ENCODE results near the gene DECR2. TPM values are rescaled to one million over a fixed set of nuclear protein-coding genes. Genes with fewer than 3 reads are reported as not detected.

Gene DECR2
- total RNA-seq, 1 donor from 2014 or later, result 10.1 TPM

DNA sequence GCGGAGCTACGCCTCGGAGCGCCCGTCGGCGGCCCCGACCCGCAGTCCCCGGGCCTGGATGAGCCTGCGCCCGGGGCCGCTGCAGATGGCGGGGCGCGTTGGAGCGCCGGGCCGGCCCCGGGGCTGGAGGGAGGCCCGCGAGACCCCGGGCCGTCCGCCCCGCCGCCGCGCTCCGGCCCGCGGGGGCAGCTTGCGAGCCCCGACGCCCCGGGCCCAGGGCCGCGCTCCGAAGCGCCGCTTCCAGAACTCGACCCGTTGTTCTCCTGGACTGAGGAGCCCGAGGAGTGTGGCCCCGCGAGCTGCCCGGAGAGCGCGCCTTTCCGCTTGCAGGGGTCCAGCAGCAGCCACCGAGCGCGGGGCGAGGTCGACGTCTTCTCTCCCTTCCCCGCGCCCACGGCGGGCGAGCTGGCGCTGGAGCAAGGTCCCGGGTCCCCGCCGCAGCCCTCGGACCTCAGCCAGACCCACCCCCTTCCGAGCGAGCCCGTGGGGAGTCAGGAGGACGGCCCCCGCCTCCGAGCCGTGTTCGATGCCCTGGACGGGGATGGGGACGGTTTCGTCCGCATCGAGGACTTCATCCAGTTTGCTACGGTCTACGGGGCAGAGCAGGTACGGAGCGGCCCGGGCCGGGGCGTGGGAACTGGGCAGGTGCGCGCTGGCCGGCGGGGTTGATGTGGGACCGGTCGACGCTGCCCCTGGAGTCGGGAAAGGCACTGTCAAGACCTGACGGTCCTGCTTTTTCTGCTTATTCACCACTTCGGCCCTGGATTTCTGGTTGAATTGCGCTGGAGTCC, 24.6 kb downstream of the DECR2 start:
- intact Hi-C loops (cut with DNase I), result no loop called here
- Histone ChIP-seq H3K4me1 (peaks cover 36% of the 10 kb centered on the region), H3K27me3 (ENCODE audit: low read depth) (no peaks in the 10 kb centered on the region), H3K27ac (no peak overlapping the region), H3K4me3 (peak overlapping the region; percentile 78), H3K9me3 (no peaks in the 10 kb centered on the region), H3K36me3 (no peaks in the 10 kb centered on the region)
- ATAC-seq, result no peak
- DNase-seq, result no peak
- TF ChIP-seq, protein P1, sequence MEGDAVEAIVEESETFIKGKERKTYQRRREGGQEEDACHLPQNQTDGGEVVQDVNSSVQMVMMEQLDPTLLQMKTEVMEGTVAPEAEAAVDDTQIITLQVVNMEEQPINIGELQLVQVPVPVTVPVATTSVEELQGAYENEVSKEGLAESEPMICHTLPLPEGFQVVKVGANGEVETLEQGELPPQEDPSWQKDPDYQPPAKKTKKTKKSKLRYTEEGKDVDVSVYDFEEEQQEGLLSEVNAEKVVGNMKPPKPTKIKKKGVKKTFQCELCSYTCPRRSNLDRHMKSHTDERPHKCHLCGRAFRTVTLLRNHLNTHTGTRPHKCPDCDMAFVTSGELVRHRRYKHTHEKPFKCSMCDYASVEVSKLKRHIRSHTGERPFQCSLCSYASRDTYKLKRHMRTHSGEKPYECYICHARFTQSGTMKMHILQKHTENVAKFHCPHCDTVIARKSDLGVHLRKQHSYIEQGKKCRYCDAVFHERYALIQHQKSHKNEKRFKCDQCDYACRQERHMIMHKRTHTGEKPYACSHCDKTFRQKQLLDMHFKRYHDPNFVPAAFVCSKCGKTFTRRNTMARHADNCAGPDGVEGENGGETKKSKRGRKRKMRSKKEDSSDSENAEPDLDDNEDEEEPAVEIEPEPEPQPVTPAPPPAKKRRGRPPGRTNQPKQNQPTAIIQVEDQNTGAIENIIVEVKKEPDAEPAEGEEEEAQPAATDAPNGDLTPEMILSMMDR (IDR thresholded peaks at IDR 0.05), result no peak

DNA sequence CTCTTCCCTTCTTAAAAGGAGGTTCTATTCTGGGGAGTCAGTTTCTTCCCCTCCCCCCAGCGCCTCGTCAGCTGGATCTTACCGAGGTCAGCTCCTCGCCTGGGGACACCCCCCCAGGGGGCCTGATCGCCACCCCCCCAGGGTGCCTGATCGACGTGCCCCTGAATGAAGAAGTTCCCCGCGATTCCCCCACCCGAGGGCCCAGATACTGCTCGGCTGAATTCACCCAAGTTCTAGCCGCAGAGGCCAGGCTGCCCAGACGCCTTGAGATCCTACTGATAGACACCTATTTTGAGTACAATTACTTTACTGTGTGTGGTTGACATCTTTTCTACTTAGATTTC, 25.2 kb downstream of the DECR2 start:
- ATAC-seq, result no peak
- TF ChIP-seq, protein P1 (IDR thresholded peaks at IDR 0.05), result no peak
- H3K27ac ChIP-seq, result no peak overlapping the region
- H3K4me3 ChIP-seq, result peak overlapping the region; percentile 78
- no peak for DNase-seq
- H3K27me3 ChIP-seq (ENCODE audit: low read depth), result no peaks in the 10 kb centered on the region
- H3K36me3 ChIP-seq, result no peaks in the 10 kb centered on the region
- no peaks in the 10 kb centered on the region for H3K9me3 ChIP-seq
- H3K4me1 ChIP-seq, result peaks cover 36% of the 10 kb centered on the region
- intact Hi-C loops (cut with DNase I), result no loop called here

DNA sequence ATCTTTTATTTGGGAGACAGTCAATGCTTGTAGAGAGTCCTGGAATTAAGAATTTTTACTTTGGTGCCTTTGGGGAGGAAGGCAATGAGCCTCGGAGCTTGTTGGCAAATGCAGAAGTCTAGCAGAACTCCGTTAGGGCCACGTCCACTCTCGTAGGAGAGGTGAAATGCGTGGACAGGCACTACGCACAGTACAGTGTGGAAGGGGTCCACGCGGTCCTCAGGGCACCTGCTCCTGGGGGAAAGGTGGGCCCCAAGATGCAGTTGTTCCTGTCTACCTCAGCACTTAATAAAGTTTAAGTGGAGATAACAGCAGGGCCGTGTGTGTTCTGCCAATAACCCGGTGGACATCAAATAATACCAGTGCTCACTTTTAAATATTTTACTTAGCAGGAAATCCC, 25.6 kb downstream of the DECR2 start:
- TF ChIP-seq, protein P1 (IDR thresholded peaks at IDR 0.05), result no peak
- Histone ChIP-seq H3K36me3 (no peaks in the 10 kb centered on the region), H3K27me3 (ENCODE audit: low read depth) (no peaks in the 10 kb centered on the region), H3K27ac (no peak overlapping the region), H3K4me3 (peak overlapping the region; percentile 78), H3K9me3 (no peaks in the 10 kb centered on the region), H3K4me1 (peaks cover 36% of the 10 kb centered on the region)
- ATAC-seq, result no peak
- DNase-seq, result no peak
- intact Hi-C loops (cut with DNase I), result no loop called here

DNA sequence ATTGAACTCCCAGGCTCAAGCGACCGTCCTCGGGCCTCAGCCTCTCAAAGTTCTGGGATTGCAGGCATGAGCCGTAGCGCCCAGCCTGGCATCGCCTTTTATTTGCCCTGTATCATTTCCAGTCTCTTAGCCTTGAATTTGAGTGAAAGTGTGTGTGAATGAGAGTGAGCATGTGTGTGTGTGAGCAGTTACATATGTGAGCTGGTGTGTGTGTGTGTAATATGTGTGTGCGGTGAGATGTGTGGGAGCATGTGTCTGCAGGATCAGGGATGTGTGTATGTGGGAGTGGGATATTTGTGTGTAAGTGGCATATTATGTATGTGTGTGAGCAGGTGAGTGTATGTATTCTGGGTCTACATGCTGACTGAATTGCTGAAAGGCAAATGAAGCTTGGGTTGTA, 29.2 kb downstream of the DECR2 start:
- Histone ChIP-seq H3K4me1 (peaks cover 22% of the 10 kb centered on the region), H3K9me3 (no peaks in the 10 kb centered on the region), H3K27me3 (ENCODE audit: low read depth) (no peaks in the 10 kb centered on the region), H3K36me3 (peaks cover 3% of the 10 kb centered on the region), H3K27ac (no peak overlapping the region), H3K4me3 (no peak overlapping the region)
- ATAC-seq (no peak), DNase-seq (no peak)
- intact Hi-C loops (cut with DNase I), result no loop called here
- TF ChIP-seq, protein P1 (IDR thresholded peaks at IDR 0.05), result no peak

DNA sequence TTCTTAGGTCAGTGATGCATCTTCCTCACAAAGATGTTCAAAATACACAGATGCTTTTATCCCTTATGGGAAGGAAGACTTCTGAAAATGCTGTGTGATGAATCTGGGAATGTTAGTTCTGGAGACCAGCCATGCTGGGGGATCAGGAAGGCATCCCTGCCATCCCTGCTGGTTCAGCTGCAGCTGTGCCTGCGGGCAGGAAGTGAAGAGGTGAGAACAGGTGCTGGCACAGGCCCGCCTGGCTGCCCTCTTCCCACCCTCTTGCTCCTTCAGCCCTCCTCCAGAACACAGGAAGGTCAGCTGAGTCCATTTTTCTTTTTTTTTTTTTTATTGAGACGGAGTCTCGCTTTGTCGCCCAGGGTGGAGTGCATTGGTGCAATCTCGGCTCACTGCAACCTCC, 38.9 kb downstream of the DECR2 start:
- Histone ChIP-seq H3K4me1 (no peaks in the 10 kb centered on the region), H3K36me3 (no peaks in the 10 kb centered on the region), H3K27me3 (ENCODE audit: low read depth) (no peaks in the 10 kb centered on the region), H3K9me3 (no peaks in the 10 kb centered on the region), H3K27ac (no peak overlapping the region), H3K4me3 (no peak overlapping the region)
- intact Hi-C loops (cut with DNase I), result no loop called here
- DNase-seq (no peak), ATAC-seq (no peak)
- TF ChIP-seq, protein P1 (IDR thresholded peaks at IDR 0.05), result no peak
